GM12865 (cell line): ENCODE data around the gene NAA16.

Source experiments
- DNase-seq: peaks from one replicate; pipeline ENCODE4 v3.0.0; 2010; ENCODE audit warnings: low read depth
- H3K4me3 ChIP-seq: 2 replicates; pipeline ENCODE4 v1.5.1; 2011; ENCODE audit warnings: mild to moderate bottlenecking, low read depth, low read length, control low read depth
- CTCF ChIP-seq: IDR thresholded peaks from 2 replicates; pipeline ENCODE4 v1.5.1; 2011; ENCODE audit warnings: low read length, control low read depth, low read depth, inconsistent platforms; ENCODE audit not compliant: insufficient read depth; ENCODE audit errors: missing control alignments

NAA16 gene

DNA sequence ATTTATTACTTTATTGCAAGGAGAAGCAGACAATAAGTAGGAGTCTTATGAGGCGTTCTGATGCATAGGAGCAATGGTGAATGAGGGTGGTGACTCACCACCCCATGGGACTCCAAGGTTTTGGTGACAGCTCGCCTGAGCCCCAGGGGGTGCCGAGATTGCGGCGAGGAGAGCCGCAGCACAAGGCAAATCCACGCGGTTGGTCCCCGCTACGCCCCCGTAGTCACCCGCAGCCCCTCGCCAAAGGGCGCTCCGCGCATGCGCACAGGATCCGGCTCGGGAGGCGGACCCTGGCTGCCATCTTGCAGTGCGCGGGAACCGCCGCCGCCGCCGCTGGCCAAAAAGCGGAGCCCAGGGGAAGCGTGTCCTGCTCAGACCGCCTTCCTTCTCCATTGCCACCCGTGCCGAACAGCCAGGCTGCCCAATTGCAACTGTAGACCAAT, at the start of gene NAA16:
Gene NAA16, plus strand, starts transcription at position 305 of the 443 bp plus-strand sequence. CDS start 262 bp downstream, outside the sequence.
- no peak for TF ChIP-seq CTCF
- H3K4me3 ChIP-seq: peak within 1 kb of the TSS; percentile 93
- DNase-seq: peak; percentile 93

- DNase-seq: peak; percentile 85
- TF ChIP-seq CTCF: no peak
- peak within 1 kb of the TSS; percentile 86 for H3K4me3 ChIP-seq
These were observed 47.7 kb upstream of the NAA16 start, which contains the start of gene MTRF1 for GRCh38 chr13:41263261-41263971. MTRF1 (minus strand) TSS chr13:41263576; CDS start chr13:41260907, 2,669 bp downstream.

GRCh38 chr13:41267106-41267505, 44.0 kb upstream of the NAA16 start:
- H3K4me3 ChIP-seq: no peak overlapping the region
- no peak for TF ChIP-seq CTCF
- no peak for DNase-seq

DNA sequence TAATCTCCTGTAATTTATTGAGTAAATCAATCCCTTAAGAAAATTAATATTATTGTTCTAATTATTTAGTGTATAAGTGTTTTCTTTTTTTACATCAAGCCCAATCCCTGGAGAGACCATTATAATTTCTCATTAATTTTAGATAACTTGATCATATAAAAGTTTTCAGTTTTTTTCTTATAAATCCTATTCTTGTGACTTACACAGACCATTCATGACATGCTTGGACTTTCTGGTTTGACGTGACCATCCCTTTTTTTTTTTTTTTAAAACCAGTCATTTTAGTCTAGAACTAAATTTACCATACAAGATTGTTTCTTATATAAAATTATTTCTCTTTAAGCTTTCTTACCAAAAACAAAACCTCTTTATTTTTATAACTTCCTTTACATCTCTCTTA, 42.3 kb upstream of the NAA16 start:
- no peak for TF ChIP-seq CTCF
- peak; percentile 30 for DNase-seq

DNA sequence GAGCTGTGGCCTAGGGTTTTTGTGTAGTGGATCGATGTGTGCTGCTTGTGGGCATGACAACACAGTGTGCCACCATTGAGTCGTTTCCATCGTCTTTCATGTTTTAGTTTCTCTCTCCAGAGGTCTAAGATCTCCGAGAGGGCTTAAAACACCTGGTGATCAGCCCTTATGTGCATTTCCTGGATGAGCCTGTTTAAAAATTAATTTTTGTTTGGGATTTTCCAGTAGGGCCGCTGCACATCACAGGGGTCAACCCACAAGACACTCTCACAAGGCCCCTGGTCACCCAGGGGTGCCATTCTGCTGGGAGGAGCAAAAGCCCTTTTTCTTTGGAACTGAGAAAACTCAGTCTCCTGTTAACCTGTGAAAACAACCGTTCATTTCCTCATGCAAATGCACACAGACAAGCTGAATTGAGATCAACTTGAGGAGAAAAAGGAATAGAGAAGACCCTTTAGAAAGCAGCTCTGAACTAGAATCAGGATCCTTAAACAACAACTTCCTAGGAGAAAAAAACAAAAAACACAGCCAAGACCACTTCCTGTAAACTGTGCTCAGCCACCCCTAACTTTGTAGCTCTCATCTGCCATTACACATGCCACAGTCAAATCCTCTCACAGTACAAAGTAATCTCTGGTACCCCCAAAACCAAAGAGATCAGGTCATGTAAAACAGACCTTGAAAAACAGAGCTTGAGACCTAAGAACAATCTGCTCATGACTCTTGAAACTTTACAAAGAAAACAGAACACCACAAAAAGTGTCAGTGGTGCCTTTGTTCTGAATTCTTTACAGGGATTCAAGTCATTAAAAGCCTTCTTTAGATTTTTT, 39.4 kb upstream of the NAA16 start:
- TF ChIP-seq CTCF: no peak
- no peak overlapping the region for H3K4me3 ChIP-seq
- peak; percentile 54 for DNase-seq

More for the DNA sequence above, 42.3 kb upstream of the NAA16 start:
- H3K4me3 ChIP-seq: no peak overlapping the region

DNA sequence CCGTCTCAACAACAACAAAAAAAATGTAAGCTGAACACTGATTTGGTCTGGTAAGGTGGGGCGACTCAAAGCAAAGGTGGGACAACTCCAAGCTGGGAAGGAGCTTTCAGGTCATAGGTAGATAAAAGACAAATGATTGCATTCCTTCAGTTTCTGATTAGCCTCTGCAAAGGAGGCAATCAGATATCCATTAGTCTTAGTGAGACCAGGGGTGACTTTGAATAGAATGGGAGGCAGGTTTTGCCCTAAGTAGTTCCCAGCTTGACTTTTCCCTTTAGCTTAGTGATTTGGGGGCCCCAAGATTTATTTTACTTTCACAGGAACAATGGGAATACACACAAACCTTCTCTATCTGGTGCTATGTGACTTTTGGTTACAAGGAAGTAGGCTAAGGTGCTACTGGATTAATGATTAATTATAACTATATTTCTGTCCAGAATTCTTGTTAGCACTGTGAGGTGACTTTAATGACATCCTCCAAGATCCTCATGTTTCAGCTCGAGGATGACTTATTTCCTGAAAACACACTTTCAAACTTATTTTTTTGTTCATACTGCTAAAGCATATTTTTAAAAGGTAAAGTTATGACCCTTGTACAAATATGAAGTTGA, 37.1 kb upstream of the NAA16 start:
- DNase-seq: no peak
- no peak overlapping the region for H3K4me3 ChIP-seq
- TF ChIP-seq CTCF: no peak
